Measurements from ENCODE around the gene RORC.

The RORC gene

DNA sequence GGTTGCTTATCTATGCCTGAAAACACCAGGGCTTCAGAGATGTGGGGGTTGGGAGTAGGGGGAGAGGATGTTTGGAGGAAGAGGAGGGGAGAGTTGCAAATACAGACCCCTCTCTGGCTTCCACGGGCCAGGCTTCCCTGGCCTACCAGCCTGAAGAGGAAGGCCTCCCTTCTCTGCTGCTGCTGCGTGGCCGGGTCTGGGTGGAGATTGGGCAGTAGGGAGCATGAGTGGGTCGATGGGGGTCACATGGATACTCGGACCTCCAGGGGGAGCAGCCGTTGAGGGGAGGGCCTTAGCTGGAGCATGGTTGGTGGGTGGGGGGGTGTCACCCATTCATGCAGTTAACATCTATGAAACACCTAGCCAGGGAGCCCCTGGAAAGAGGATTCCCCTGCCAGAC is 1.5 kb downstream of the RORC start:
- TF ChIP-seq CTCF (IDR thresholded peaks at IDR 0.05), result no peak

- TF ChIP-seq CTCF (IDR thresholded peaks at IDR 0.05), result no peak
Measured at GRCh38 chr1:151829352-151830046, 2.1 kb downstream of the RORC start.

- no peak for TF ChIP-seq CTCF (IDR thresholded peaks at IDR 0.05)
Measured at GRCh38 chr1:151828921-151829320, 2.7 kb downstream of the RORC start.

DNA sequence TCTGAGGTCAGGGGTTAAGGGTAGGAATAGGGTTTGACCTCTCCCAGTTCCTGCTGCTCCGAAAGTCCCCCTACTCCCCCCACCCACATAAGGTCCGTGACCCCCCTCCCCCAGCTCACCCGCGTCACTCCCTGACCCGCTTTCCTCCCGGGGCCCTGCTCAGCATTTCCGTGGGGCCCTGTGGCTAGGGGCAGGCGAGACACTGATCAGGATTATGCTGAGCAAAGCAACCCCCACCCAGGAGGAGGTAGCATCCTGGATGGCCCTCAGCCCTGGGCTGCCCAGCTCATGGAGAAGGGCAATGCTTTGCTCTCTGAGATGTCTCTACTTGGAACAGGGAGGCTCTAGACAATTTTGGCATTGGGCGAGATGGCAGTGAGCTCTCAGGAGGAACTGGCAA is 3.7 kb downstream of the RORC start:
- TF ChIP-seq CTCF (IDR thresholded peaks at IDR 0.05), result no peak

GRCh38 chr1:151825751-151826660 is 5.6 kb downstream of the RORC start:
- no peak for TF ChIP-seq CTCF (IDR thresholded peaks at IDR 0.05)

DNA sequence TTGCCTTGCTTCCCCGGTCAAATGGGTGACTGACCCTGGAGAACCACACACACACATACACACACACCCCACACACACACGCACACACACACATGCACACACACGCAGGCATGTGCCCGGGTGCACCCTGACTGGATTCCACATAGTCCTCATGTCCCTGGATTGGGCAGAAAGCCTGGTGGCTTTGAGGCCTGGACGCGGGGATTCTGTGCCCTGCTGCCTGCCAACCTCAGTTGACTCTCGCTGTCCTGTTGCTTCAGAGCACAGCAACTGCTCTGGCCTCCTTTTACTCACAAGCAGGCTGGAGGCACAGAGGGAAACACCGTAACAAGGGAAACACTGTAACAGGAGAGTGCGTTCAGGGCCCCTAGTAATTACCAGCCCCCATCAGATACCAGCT is 6.4 kb downstream of the RORC start:
- no peak for TF ChIP-seq CTCF (IDR thresholded peaks at IDR 0.05)

DNA sequence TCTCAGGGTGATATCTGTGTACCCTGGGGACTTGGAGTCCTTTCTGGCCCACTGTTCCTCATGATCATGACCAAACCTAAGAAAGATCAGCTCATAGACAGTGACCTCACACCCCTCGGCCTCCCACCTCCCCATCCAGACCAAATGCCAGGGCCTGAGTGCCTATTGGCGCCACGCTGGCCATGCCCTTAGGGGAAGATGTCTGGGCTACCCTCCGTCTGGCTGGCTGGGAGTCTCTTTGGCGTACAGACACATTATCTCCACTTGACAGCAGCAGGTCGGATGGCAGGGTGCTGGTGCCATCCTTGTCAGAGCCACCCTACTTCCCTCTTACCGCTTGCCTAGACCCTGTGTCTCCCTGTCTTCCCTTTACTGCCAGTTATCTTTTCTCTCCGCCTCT is 8.4 kb downstream of the RORC start:
- TF ChIP-seq CTCF (IDR thresholded peaks at IDR 0.05), result no peak

Measured in LNCAP (cell line).